Stomach (tissue), 9 donors: Measurements from ENCODE around the gene AFAP1. TPM values are rescaled to one million over a fixed set of nuclear protein-coding genes. Genes with fewer than 3 reads are reported as not detected.
A peak's percentile ranks its signal among the peaks of the same experiment; 100 is the strongest.

Experiments used
- DNase-seq, 2 donors: peaks; one replicate each; pipeline versions ENCODE4 v3.0.0 to v3.0.0-alpha.2; 2013 to 2019
- H3K27ac ChIP-seq, 5 donors: fragments of 200-600 bp in 4 of 5; sonication (generic) in 4 of 5; one replicate each; pipeline ENCODE4 v1.5.1; 2013 to 2019; ENCODE audit warnings: mild to moderate bottlenecking in 1 of 5, moderate library complexity in 1 of 5
- H3K27me3 ChIP-seq, 3 donors: fragments of 200-600 bp; sonication (generic); one replicate each; pipeline ENCODE4 v1.5.1; 2017 to 2019; ENCODE audit warnings: mixed run types in 1 of 3
- H3K36me3 ChIP-seq, 4 donors: fragments of 200-600 bp; sonication (generic); 1 replicate in 3 of 4; 2 replicates in 1 of 4; pipeline ENCODE4 v1.5.1; 2016 to 2019
- H3K4me1 ChIP-seq, 4 donors: fragments of 200-600 bp; sonication (generic); one replicate each; pipeline ENCODE4 v1.5.1; 2016 to 2019
- H3K4me3 ChIP-seq, 4 donors: fragments of 200-600 bp; sonication (generic) in 3 of 4; one replicate each; pipeline ENCODE4 v1.5.1; 2016 to 2019; ENCODE audit warnings: mild to moderate bottlenecking in 1 of 4
- H3K9me3 ChIP-seq, 4 donors: fragments of 200-600 bp; sonication (generic); one replicate each; pipeline ENCODE4 v1.5.1; 2016 to 2019
- EP300 ChIP-seq: sonication (generic); formaldehyde crosslinking; IDR thresholded peaks from one replicate; pipeline ENCODE4 v1.6.1; 2017; ENCODE audit warnings: antibody characterized with exemption
- POLR2A ChIP-seq, 4 donors: fragments of 450-650 bp; IDR thresholded peaks; one replicate each; pipeline ENCODE4 v1.6.1; 2016; ENCODE audit warnings: antibody characterized with exemption in 4 of 4, control low read depth in 2 of 4, mild to moderate bottlenecking in 1 of 4, moderate library complexity in 1 of 4
- POLR2AphosphoS5 ChIP-seq, 3 donors: sonication (generic); formaldehyde crosslinking; IDR thresholded peaks; one replicate each; pipeline ENCODE4 v1.6.1; 2016; ENCODE audit warnings: antibody characterized with exemption in 3 of 3
- WGBS, 5 donors: extraction: QIAGEN DNeasy Blood & Tissue Kit in 3 of 5; methylation state at CpG; one replicate each; pipeline versions ENCODE4 v1.1.5 to v1.1.7; 2013 to 2018; 5-methylcytosine and 5-hydroxymethylcytosine counted together
- intact Hi-C: fragments of 100-400 bp; cut with DNase I; formaldehyde crosslinking; loops from one replicate; pipeline ENCODE4 v1.15.1; 2023; ENCODE audit warnings: low total_unique reads
- polyA plus RNA-seq, 3 donors: library from polyadenylated mRNA; stranded (reverse); fragments of 200-250 nt; gene quantifications; one replicate each; pipeline ENCODE4 v1.2.3, GENCODE V29; 2013
- total RNA-seq, 5 donors: library from RNA; depleted of rRNA; stranded (reverse); fragments of >200 nt; gene quantifications; one replicate each; pipeline versions ENCODE4 v1.1.0 to v1.2.3, GENCODE V29; 2014 to 2016
- TF ChIP-seq, protein P1 (sequence below), 7 experiments: fragments of 450-650 bp in 4 of 7; fragments of 200-600 bp in 3 of 7; sonication (generic) in 3 of 7; IDR thresholded peaks; one replicate each; pipeline ENCODE4 v1.5.1; 2016 to 2019; ENCODE audit warnings: antibody characterized with exemption in 7 of 7, control low read depth in 2 of 7, mild to moderate bottlenecking in 1 of 7
- donor health status: healthy with polysubstance abuse.
- donor health status: Bipolar disorder and iron deficiency.
- donor health status: healthy.

Gene AFAP1
- total and polyA plus RNA-seq, 8 donors, result 4.1 to 88.9 (median 12.8) TPM

GRCh38 chr4:7853271-7853670 is 86.4 kb downstream of the AFAP1 start:
- H3K9me3 ChIP-seq, result no peaks in the 10 kb centered on the region

DNA sequence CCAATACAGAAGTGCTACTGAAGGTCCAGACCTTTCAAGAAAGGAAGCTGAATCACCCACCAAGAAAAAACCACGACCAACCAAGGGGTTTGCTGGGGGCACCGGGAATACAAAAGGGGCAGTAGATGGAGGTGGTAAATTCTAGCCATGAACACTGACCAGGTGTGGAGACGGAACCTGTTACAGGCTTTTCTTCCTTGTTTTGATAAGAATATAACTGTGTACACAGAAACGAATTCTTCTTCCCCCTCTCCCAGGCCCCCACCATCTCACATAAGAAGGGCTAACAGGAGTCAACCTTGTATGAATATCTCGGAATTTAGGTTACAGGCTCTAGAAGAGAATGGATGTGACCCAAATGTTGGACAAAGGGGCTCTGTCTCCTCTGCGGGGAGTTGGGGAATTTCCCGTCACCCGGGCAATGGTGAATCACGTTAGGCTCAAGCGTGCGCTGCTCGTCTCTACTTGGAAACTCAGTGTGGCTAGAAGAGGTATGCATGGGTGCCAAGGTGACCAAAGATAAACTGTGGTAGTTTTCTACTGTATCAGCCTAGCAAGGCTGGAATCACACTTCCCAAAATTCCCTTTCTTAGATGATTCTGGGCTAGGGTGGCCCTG is 87.0 kb downstream of the AFAP1 start:
- WGBS, 5 donors, result 34 to 60% (median 48%) methylated on average over 12 of the region's 12 CpGs
- intact Hi-C loops, result no loop called here

More at GRCh38 chr4:7853271-7853670, 86.4 kb downstream of the AFAP1 start:
- no peak overlapping the region for H3K4me3 ChIP-seq
- H3K36me3 ChIP-seq, result peaks cover 0 to 40% (median 32%) of the 10 kb centered on the region in 4 donors
- no peak for DNase-seq
- H3K4me1 ChIP-seq, result peaks cover 0 to 44% (median 14%) of the 10 kb centered on the region in 4 donors
- TF ChIP-seq POLR2A (IDR thresholded peaks at IDR 0.05), result no peak
- no peak for TF ChIP-seq POLR2AphosphoS5 (IDR thresholded peaks at IDR 0.05)
- TF ChIP-seq, protein P1, sequence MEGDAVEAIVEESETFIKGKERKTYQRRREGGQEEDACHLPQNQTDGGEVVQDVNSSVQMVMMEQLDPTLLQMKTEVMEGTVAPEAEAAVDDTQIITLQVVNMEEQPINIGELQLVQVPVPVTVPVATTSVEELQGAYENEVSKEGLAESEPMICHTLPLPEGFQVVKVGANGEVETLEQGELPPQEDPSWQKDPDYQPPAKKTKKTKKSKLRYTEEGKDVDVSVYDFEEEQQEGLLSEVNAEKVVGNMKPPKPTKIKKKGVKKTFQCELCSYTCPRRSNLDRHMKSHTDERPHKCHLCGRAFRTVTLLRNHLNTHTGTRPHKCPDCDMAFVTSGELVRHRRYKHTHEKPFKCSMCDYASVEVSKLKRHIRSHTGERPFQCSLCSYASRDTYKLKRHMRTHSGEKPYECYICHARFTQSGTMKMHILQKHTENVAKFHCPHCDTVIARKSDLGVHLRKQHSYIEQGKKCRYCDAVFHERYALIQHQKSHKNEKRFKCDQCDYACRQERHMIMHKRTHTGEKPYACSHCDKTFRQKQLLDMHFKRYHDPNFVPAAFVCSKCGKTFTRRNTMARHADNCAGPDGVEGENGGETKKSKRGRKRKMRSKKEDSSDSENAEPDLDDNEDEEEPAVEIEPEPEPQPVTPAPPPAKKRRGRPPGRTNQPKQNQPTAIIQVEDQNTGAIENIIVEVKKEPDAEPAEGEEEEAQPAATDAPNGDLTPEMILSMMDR (IDR thresholded peaks at IDR 0.05), result no peak
- TF ChIP-seq EP300, result no peak
- H3K27me3 ChIP-seq, result no peaks in the 10 kb centered on the region
- no peak overlapping the region for H3K27ac ChIP-seq
- intact Hi-C loops, result no loop called here
- WGBS, 5 donors, result 89 to 96% (median 96%) methylated on average over 11 of the region's 11 CpGs

GRCh38 chr4:7850489-7850888 is 89.2 kb downstream of the AFAP1 start:
- no peak for DNase-seq
- intact Hi-C loops, result no loop called here

More for the DNA sequence above, 87.0 kb downstream of the AFAP1 start:
- Histone ChIP-seq H3K4me3 (no peak overlapping the region), H3K27ac (peak overlapping the region in 1 of 5 donors; percentile 23), H3K9me3 (no peaks in the 10 kb centered on the region), H3K27me3 (no peaks in the 10 kb centered on the region), H3K36me3 (peaks cover 0 to 40% (median 32%) of the 10 kb centered on the region in 4 donors), H3K4me1 (peaks cover 0 to 38% (median 11%) of the 10 kb centered on the region in 4 donors)
- DNase-seq, result no peak
- no peak for TF ChIP-seq POLR2A (IDR thresholded peaks at IDR 0.05)
- TF ChIP-seq POLR2AphosphoS5 (IDR thresholded peaks at IDR 0.05), result no peak
- TF ChIP-seq, protein P1 (IDR thresholded peaks at IDR 0.05), result no peak
- TF ChIP-seq EP300, result no peak

GRCh38 chr4:7847206-7847605 is 92.5 kb downstream of the AFAP1 start:
- Histone ChIP-seq H3K27ac (no peak overlapping the region), H3K4me1 (peaks cover 11 to 29% (median 15%) of the 10 kb centered on the region in 4 donors), H3K36me3 (peaks cover 0 to 17% (median 13%) of the 10 kb centered on the region in 4 donors), H3K9me3 (no peaks in the 10 kb centered on the region), H3K4me3 (no peak overlapping the region), H3K27me3 (no peaks in the 10 kb centered on the region)
- intact Hi-C loops, result no loop called here
- TF ChIP-seq, protein P1 (IDR thresholded peaks at IDR 0.05), result no peak
- no peak for TF ChIP-seq POLR2A (IDR thresholded peaks at IDR 0.05)
- no peak for TF ChIP-seq EP300
- TF ChIP-seq POLR2AphosphoS5 (IDR thresholded peaks at IDR 0.05), result no peak
- 89 to 97% (median 92%) methylated on average over 6 of the region's 6 CpGs for WGBS, 5 donors
- no peak for DNase-seq

More at GRCh38 chr4:7850489-7850888, 89.2 kb downstream of the AFAP1 start:
- H3K27me3 ChIP-seq, result no peaks in the 10 kb centered on the region
- 89 to 93% (median 90%) methylated on average over 11 of the region's 11 CpGs for WGBS, 5 donors
- H3K4me3 ChIP-seq, result no peak overlapping the region
- H3K9me3 ChIP-seq, result no peaks in the 10 kb centered on the region
- H3K4me1 ChIP-seq, result peaks cover 0 to 25% (median 5%) of the 10 kb centered on the region in 4 donors
- no peak overlapping the region for H3K27ac ChIP-seq
- H3K36me3 ChIP-seq, result peaks cover 0 to 40% (median 32%) of the 10 kb centered on the region in 4 donors
- TF ChIP-seq, protein P1 (IDR thresholded peaks at IDR 0.05), result no peak
